Pancreas (tissue), 10 donors: ENCODE measurements around the gene GABARAP. TPM values are rescaled to one million over a fixed set of nuclear protein-coding genes. Genes with fewer than 3 reads are reported as not detected.

Experiments
- ATAC-seq, 4 donors: fragments of 200-7000 bp; cut with Tn5 transposase; one replicate each; pipeline versions ENCODE4 v1.8.0 to v1.9.1; 2020; ENCODE audit warnings: mild to moderate bottlenecking in 4 of 4, moderate library complexity in 4 of 4
- DNase-seq, 6 donors: peaks; one replicate each; pipeline ENCODE4 v3.0.0-alpha.2; 2020
- FAIRE-seq: peaks from 2 replicates; lab custom pipeline; 2012; peaks lifted over from hg19 to GRCh38; lab: Jason Lieb, UNC
- H3K27ac ChIP-seq, 4 donors: fragments of 200-600 bp; sonication (generic); 1 replicate in 3 of 4; 2 replicates in 1 of 4; pipeline versions ENCODE4 v1.5.0 to v1.8.0; 2020
- H3K27me3 ChIP-seq, 4 donors: fragments of 200-600 bp; one replicate each; pipeline ENCODE4 v1.8.0; 2021
- H3K36me3 ChIP-seq, 3 donors: fragments of 200-600 bp; sonication (generic) in 1 of 3; one replicate each; pipeline versions ENCODE4 v1.5.0 to v1.8.0; 2020 to 2021
- H3K4me1 ChIP-seq, 3 donors: fragments of 200-600 bp; one replicate each; pipeline ENCODE4 v1.8.0; 2021
- H3K4me3 ChIP-seq, 4 donors: fragments of 200-600 bp; sonication (generic) in 2 of 4; one replicate each; pipeline versions ENCODE4 v1.5.0 to v1.8.0; 2020 to 2021
- H3K9me3 ChIP-seq, 4 donors: fragments of 200-600 bp; one replicate each; pipeline ENCODE4 v1.8.0; 2021
- CTCF ChIP-seq, 4 donors: fragments of 200-600 bp; sonication (generic) in 3 of 4; IDR thresholded peaks; one replicate each; pipeline versions ENCODE4 v1.5.0 to v1.8.0; 2021; ENCODE audit warnings: antibody characterized with exemption in 4 of 4
- WGBS, 2 donors: extraction: QIAGEN DNeasy Blood & Tissue Kit; methylation state at CpG; one replicate each; pipeline ENCODE4 v1.1.7; 2013; 5-methylcytosine and 5-hydroxymethylcytosine counted together
- intact Hi-C, 3 donors: fragments of 100-400 bp; cut with DNase I; formaldehyde crosslinking; loops; one replicate each; pipeline versions ENCODE4 v1.11.1 to v1.14.2; 2022
- polyA plus RNA-seq, 2 donors: library from polyadenylated mRNA; stranded (reverse); fragments of 200-250 nt; gene quantifications; one replicate each; pipeline ENCODE4 v1.2.3, GENCODE V29; 2013
- total RNA-seq, 6 donors: library from RNA; stranded (reverse); fragmentation: NEBNext Ultra II Directional in 4 of 6; extraction: Animal tissue kit (Norgen Biotek cat#: 25700) in 4 of 6; gene quantifications; one replicate each; pipeline versions ENCODE4 v1.2.1 to v1.2.4, GENCODE V29; 2021 to 2023
- donor health status: healthy with polysubstance abuse.
- donor health status: DM: no; HTN: no; CAD: no; lungs with moderate emphysema.
- donor health status: DM: no; HTN: no; CAD: no.
- donor health status: control.
- donor health status: control.
- donor health status: Bipolar disorder and iron deficiency.
- donor health status: DM: yes; HTN: yes; CAD: no.
- donor health status: DM: no; HTN: no; CAD: no.
- donor health status: DM: no; HTN: no; CAD: no.
- donor health status: DM: yes; HTN: yes; CAD: no.

GABARAP gene
- total and polyA plus RNA-seq, 8 donors: 231 to 639 (median 312) TPM

- WGBS, 2 donors: 93% methylated on average over 13 to 16 of the region's 16 CpGs
- no peaks in the 10 kb centered on the region for H3K36me3 ChIP-seq
- FAIRE-seq: no peak
- H3K27me3 ChIP-seq: no peaks in the 10 kb centered on the region
- H3K9me3 ChIP-seq: no peaks in the 10 kb centered on the region
- H3K4me3 ChIP-seq: no peak overlapping the region
- H3K4me1 ChIP-seq: no peaks in the 10 kb centered on the region
- peak in 3 of 6 donors; percentile 15 to 55 (median 24) for DNase-seq
- no peak for TF ChIP-seq CTCF (IDR thresholded peaks at IDR 0.05)
- no peak overlapping the region for H3K27ac ChIP-seq
- no peak for ATAC-seq
- intact Hi-C loops: no loop called here
Measured at GRCh38 chr17:7203391-7203790, 38.9 kb downstream of the GABARAP start.

- TF ChIP-seq CTCF (IDR thresholded peaks at IDR 0.05): no peak
- H3K36me3 ChIP-seq: no peaks in the 10 kb centered on the region
- DNase-seq (peak in 1 of 6 donors; percentile 46), ATAC-seq (no peak), FAIRE-seq (no peak)
- no peaks in the 10 kb centered on the region for H3K9me3 ChIP-seq
- 85 to 93% methylated on average over 22 of the region's 22 CpGs for WGBS, 2 donors
- intact Hi-C loops: no loop called here
- no peak overlapping the region for H3K4me3 ChIP-seq
- H3K27ac ChIP-seq: no peak overlapping the region
- H3K4me1 ChIP-seq: no peaks in the 10 kb centered on the region
- H3K27me3 ChIP-seq: no peaks in the 10 kb centered on the region
Measured at GRCh38 chr17:7196651-7197401, 45.4 kb downstream of the GABARAP start.

- FAIRE-seq: no peak
- DNase-seq: peak in 2 of 6 donors; percentile 10 to 30
- ATAC-seq: no peak
Measured at GRCh38 chr17:7195971-7196370, 46.3 kb downstream of the GABARAP start.

GRCh38 chr17:7192271-7192937 lies 49.8 kb downstream of the GABARAP start:
- Histone ChIP-seq H3K27me3 (no peaks in the 10 kb centered on the region), H3K27ac (no peak overlapping the region), H3K36me3 (no peaks in the 10 kb centered on the region), H3K4me1 (no peaks in the 10 kb centered on the region), H3K9me3 (no peaks in the 10 kb centered on the region), H3K4me3 (no peak overlapping the region)
- ATAC-seq (no peak), DNase-seq (peak in 1 of 6 donors; percentile 28), FAIRE-seq (no peak)
- intact Hi-C loops: no loop called here
- 76 to 80% methylated on average over 12 of the region's 12 CpGs for WGBS, 2 donors
- no peak for TF ChIP-seq CTCF (IDR thresholded peaks at IDR 0.05)

More at GRCh38 chr17:7195971-7196370, 46.3 kb downstream of the GABARAP start:
- Histone ChIP-seq H3K27me3 (no peaks in the 10 kb centered on the region), H3K27ac (no peak overlapping the region), H3K4me3 (no peak overlapping the region), H3K9me3 (no peaks in the 10 kb centered on the region), H3K36me3 (no peaks in the 10 kb centered on the region), H3K4me1 (no peaks in the 10 kb centered on the region)
- WGBS, 2 donors: 85 to 88% methylated on average over 12 of the region's 12 CpGs
- intact Hi-C loops: no loop called here
- TF ChIP-seq CTCF (IDR thresholded peaks at IDR 0.05): no peak
